IPS-18c (cell line): Measurements from ENCODE around the gene MAPKAPK3.
A peak's percentile ranks its signal among the peaks of the same experiment; 100 is the strongest.

Experiments
- H3K4me3 ChIP-seq: 2 replicates; pipeline ENCODE4 v1.7.0; 2013; ENCODE audit warnings: low read depth, mild to moderate bottlenecking, low read length, moderate library complexity; ENCODE audit not compliant: insufficient read depth
- H3K9me3 ChIP-seq: one replicate; pipeline ENCODE4 v1.6.1; 2013; ENCODE audit warnings: mild to moderate bottlenecking, low read length, moderate library complexity; ENCODE audit not compliant: control insufficient read depth, insufficient read depth

The MAPKAPK3 gene

DNA sequence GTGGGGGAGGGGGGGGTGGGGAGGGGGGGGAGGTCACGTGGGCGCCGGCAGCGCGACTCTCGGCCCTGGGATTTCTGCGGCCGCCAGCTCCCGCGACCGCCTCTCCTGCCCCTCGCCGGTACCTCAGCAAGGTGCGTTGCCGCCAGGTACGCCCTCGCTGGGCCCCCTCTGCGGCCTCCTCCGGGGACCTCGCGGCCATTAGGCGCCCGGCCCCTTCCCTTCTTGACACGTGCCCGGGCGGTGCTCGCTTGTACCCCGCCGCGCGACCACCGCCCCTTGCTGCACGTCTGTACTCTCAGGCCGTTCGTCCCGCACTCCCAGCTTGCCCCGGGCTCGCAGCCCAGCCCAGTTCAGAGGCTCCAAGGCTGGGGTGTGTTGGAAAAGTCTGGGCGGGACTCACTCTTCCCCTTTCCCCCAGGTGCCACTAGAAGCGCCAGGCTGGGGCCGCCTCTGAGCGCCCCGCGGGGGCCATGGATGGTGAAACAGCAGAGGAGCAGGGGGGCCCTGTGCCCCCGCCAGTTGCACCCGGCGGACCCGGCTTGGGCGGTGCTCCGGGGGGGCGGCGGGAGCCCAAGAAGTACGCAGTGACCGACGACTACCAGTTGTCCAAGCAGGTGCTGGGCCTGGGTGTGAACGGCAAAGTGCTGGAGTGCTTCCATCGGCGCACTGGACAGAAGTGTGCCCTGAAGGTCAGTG lies at the start of gene MAPKAPK3:
Gene MAPKAPK3 (plus strand): TSS at position 56 of the 696 bp plus-strand sequence. CDS start 415 bp downstream, at position 471.
- Histone ChIP-seq H3K4me3 (peak within 1 kb of the TSS; percentile 69), H3K9me3 (no peaks in the 10 kb centered on the region)

DNA sequence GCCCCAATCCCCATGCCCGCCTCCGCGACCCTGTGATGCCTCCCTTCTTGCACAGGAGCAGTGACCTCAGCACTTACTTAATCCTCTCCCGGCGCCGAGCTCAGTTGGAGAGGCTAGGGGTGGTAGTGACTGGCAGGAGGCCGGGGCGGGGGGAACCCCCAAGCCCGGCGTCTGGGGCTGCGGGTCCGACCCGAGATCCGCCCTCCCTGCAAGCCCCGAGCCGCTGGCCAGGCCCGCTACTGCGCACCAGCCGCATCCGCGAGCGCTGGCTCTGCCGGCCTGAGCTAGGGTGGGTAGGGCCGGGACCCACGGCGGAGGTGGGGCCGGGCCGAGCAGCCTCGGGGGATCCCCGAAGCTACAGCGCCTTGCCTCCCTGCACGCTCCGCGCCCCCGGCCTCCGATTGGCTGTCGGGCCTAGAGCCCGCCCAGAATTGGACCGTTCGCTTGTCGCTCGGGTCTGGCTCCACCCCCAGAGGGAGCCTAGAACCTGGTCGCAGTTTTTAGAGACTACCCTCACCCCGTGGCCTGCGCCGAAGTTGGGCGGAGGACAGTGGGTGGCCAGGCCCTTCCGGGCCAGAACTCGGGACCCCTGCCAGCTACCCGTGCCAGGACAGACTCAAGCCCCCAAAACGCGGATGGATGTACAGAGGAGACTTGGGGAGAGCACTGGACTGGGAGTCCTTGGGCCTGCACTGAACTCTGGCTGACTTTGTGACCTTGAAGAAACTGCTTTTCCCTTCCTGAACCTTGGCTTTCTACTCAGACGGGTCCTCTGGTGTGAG lies 49.4 kb upstream of the MAPKAPK3 start, which contains the start of gene C3orf18:
Gene C3orf18 (minus strand): TSS at position 362 of the 782 bp plus-strand sequence. CDS start 2,048 bp downstream, outside the sequence.
- H3K9me3 ChIP-seq = no peaks in the 10 kb centered on the region
- H3K4me3 ChIP-seq = peak within 1 kb of the TSS; percentile 79

GRCh38 chr3:50568947-50569749 lies 47.8 kb upstream of the MAPKAPK3 start, which contains the start of gene HEMK1:
HEMK1 (plus strand) TSS chr3:50569522; CDS start chr3:50571105, 1,583 bp downstream.
- no peaks in the 10 kb centered on the region for H3K9me3 ChIP-seq
- H3K4me3 ChIP-seq = peak within 1 kb of the TSS; percentile 92

GRCh38 chr3:50570508-50571279 lies 46.3 kb upstream of the MAPKAPK3 start:
- Histone ChIP-seq H3K9me3 (no peaks in the 10 kb centered on the region), H3K4me3 (no peak overlapping the region)

DNA sequence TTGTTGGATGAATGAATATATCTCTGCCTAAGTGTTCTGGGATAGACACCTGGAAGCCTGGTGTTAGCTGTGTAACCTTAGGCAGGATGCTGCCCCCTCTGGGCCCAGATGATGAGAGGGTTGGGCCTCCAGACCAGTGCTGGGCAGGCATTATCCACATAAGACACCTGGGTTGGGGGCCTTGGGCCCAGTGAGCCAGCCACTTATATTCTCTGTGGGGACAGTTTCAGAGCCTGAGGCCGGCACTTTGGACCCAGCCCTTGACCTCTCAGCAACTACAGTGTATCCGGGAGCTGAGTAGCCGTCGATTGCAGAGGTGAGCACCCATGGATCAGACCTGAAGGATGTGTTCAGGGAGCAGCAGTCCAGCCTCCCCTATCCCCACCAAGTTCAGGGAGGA lies 45.5 kb upstream of the MAPKAPK3 start:
- Histone ChIP-seq H3K9me3 (no peaks in the 10 kb centered on the region), H3K4me3 (no peak overlapping the region)

- no peaks in the 10 kb centered on the region for H3K9me3 ChIP-seq
- H3K4me3 ChIP-seq = no peak overlapping the region
Measured at GRCh38 chr3:50572158-50572557, 44.8 kb upstream of the MAPKAPK3 start.

- H3K4me3 ChIP-seq = no peak overlapping the region
- no peaks in the 10 kb centered on the region for H3K9me3 ChIP-seq
Measured at GRCh38 chr3:50572801-50573371, 44.1 kb upstream of the MAPKAPK3 start.

- Histone ChIP-seq H3K9me3 (no peaks in the 10 kb centered on the region), H3K4me3 (no peak overlapping the region)
Measured at GRCh38 chr3:50573566-50574443, 43.1 kb upstream of the MAPKAPK3 start.

DNA sequence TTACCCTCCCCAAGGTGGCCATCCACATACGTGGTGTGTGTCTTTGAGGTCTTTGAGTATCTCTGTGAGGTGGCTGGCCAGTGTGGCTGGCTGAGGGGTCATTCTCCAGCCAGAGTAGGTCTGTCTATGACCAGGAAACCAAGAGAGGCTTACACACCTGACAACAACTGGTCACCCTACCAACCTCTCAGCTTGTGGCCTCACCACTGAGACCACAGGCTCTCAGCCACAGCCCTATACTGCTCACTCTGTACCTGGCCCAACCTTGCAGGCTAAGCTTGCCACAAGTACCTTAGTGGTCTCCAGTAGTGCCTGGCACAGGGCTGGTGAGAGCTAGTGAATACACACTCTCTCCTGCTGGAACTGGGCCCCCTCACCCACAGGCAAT lies 42.5 kb upstream of the MAPKAPK3 start:
- Histone ChIP-seq H3K4me3 (no peak overlapping the region), H3K9me3 (no peaks in the 10 kb centered on the region)

DNA sequence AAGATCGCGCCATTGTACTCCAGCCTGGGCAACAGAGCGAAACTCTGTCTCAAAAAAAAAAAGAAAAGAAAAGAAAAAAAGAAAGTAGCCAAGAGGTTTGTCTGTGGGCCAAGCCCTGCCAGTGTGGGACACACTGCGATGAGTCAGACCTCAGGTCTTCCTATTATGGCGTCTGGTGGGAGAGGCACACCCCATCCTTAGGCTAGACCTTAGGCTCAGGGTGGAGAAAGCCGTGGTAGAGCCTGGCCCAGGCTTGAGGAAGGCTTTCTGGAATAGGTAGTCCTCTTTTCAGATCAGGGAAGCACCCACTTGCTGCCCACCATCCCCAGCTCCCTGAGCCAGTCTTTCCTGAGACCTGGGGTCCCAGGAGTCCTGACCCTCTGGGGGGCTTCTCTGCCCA lies 41.6 kb upstream of the MAPKAPK3 start:
- no peaks in the 10 kb centered on the region for H3K9me3 ChIP-seq
- H3K4me3 ChIP-seq = no peak overlapping the region

DNA sequence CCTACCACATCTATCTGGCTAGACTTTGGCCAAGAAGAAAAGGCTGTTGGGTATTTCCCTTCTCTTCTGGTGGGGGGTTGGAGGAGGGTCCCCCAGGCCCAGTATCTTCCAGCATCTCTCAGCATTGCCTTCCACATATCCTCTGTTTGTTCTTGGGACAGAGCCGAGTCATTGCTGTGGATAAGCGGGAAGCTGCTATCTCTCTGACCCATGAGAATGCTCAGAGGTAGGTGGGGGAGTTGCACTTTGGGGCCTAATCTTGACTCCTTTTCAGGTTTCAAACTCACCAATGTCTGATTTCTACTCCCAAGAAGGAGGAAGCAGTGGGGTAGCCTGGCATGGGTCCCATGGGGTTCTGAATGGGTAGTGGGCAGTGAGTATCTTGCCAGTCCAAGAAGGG lies 39.6 kb upstream of the MAPKAPK3 start:
- Histone ChIP-seq H3K9me3 (no peaks in the 10 kb centered on the region), H3K4me3 (no peak overlapping the region)

DNA sequence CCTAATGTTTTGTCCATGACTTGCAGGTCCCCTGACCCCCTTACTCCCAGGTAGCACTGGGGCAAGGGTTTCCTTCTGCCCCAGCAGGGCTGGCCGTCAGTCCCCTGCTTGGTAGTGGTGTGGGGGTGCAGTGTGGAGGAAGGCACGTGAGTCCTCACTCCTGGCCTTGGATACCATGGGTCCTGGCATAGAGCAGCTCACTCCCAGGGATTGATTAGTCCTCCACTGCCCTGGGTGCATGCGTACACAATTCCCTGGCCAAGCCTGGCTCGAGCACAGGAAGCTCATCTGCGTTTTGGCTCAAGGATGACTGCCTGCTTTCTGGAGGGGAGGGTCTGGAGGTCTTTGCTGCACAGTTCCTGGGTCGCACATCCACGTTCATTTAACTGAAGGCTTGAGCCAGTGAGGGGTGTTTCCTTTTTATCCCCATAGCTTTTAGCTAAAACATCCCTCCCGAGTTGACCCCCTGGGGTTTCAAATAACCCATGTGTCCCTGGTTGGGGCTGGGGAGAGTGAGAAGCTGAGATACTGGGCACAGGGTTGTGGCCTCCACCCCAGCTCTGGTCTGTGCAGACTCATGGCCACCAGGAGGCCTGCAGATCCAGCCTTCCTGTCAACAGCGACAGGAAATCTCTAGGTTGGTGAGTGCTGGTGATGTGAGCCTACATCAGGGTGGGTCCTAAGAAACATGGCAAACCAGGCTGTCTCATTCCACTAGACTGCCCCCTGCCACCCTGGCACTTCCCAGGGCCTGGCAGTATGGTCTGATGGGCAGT lies 36.1 kb upstream of the MAPKAPK3 start:
- Histone ChIP-seq H3K9me3 (no peaks in the 10 kb centered on the region), H3K4me3 (no peak overlapping the region)

- H3K9me3 ChIP-seq = no peaks in the 10 kb centered on the region
- H3K4me3 ChIP-seq = no peak overlapping the region
Measured at GRCh38 chr3:50581459-50581842, 35.5 kb upstream of the MAPKAPK3 start.

- no peaks in the 10 kb centered on the region for H3K9me3 ChIP-seq
- no peak overlapping the region for H3K4me3 ChIP-seq
Measured at GRCh38 chr3:50582083-50582482, 34.9 kb upstream of the MAPKAPK3 start.

GRCh38 chr3:50583897-50584296 lies 33.1 kb upstream of the MAPKAPK3 start:
- no peak overlapping the region for H3K4me3 ChIP-seq
- no peaks in the 10 kb centered on the region for H3K9me3 ChIP-seq
